Measurements from ENCODE around the gene BTBD2. TPM values are rescaled to one million over a fixed set of nuclear protein-coding genes. Genes with fewer than 3 reads are reported as not detected.
A peak's percentile ranks its signal among the peaks of the same experiment; 100 is the strongest.

Gene BTBD2
- total and polyA plus RNA-seq, 2 of the 13 experiments (the other 11 are each of a cell fraction or from before 2014, with no cell fraction given) = 28.1 to 45.3 TPM

- TF ChIP-seq ZNF280D (CRISPR knock-in tag; IDR thresholded peaks at IDR 0.05) (0 out of 2 replicates have a peak, but pooled peaks have one; percentile 31), ELK4 (CRISPR knock-in tag; IDR thresholded peaks at IDR 0.05; ENCODE audit: borderline replicate concordance) (no peak), JDP2 (CRISPR knock-in tag; IDR thresholded peaks at IDR 0.05; ENCODE audit: borderline replicate concordance) (no peak), BCLAF1 (IDR thresholded peaks at IDR 0.05) (no peak), ZNF614 (CRISPR knock-in tag; IDR thresholded peaks at IDR 0.05; ENCODE audit: borderline replicate concordance) (no peak), JUNB (CRISPR knock-in tag; IDR thresholded peaks at IDR 0.05; ENCODE audit: borderline replicate concordance) (no peak), RFX3 (CRISPR knock-in tag; IDR thresholded peaks at IDR 0.05) (no peak), AHDC1 (CRISPR knock-in tag; IDR thresholded peaks at IDR 0.05; ENCODE audit: borderline replicate concordance) (no peak), NFKBIZ (CRISPR knock-in tag; IDR thresholded peaks at IDR 0.05) (no peak), ZNF639 (CRISPR knock-in tag; conservative IDR thresholded peaks at IDR 0.05) (no peak), BCL3 (CRISPR knock-in tag; IDR thresholded peaks at IDR 0.05) (0 out of 2 replicates have a peak, but pooled peaks have one; percentile 19), ZSCAN29 (CRISPR knock-in tag; conservative IDR thresholded peaks at IDR 0.05) (no peak)
Measured at GRCh38 chr19:2064788-2065524, 49.4 kb upstream of the BTBD2 start (continued).

All from HepG2 (cell line).